PC-3 (cell line): ENCODE results near the gene EMC9. TPM values are rescaled to one million over a fixed set of nuclear protein-coding genes. Genes with fewer than 3 reads are reported as not detected.

Experiments
- ATAC-seq: fragments of 200-7000 bp; cut with Tn5 transposase; 2 replicates; pipeline ENCODE4 v1.9.1; 2020; ENCODE audit warnings: mild to moderate bottlenecking, moderate library complexity
- BruUV-seq: library from RNA; stranded (reverse); fragments of 400-500 nt; replicated peaks from 2 replicates; lab custom pipeline; 2021; lab: Mats Ljungman, UMichigan
- CTCF ChIA-PET: fragments of 300-600 bp; sonication (Branson Sonifier 250); formaldehyde crosslinking; loops from one replicate; lab custom pipeline; 2022; ENCODE audit warnings: antibody characterized with exemption; lab: Charles Lee
- POLR2A ChIA-PET: fragments of 300-600 bp; sonication (Branson Sonifier 250); formaldehyde crosslinking; loops from one replicate; lab custom pipeline; 2022; ENCODE audit warnings: antibody characterized with exemption; ENCODE audit not compliant: unreplicated experiment; lab: Charles Lee
- DNase-seq: peaks from one replicate; pipeline ENCODE4 v3.0.0-alpha.2; 2015
- H2AFZ ChIP-seq: fragments of 300-600 bp; sonication (generic); 2 replicates; pipeline ENCODE4 v1.6.0; 2016; ENCODE audit warnings: antibody characterized with exemption, low read length
- H3F3A ChIP-seq: fragments of 300-600 bp; sonication (generic); one replicate; pipeline ENCODE4 v1.6.0; 2017; ENCODE audit warnings: antibody characterized with exemption, low read length, control low read depth, mild to moderate bottlenecking; ENCODE audit not compliant: unreplicated experiment
- H3K27ac ChIP-seq: fragments of 300-600 bp; sonication (generic); 2 replicates; pipeline ENCODE4 v1.5.1; 2016; ENCODE audit warnings: mild to moderate bottlenecking, low read length
- H3K27me3 ChIP-seq: fragments of 300-600 bp; sonication (generic); 2 replicates; pipeline ENCODE4 v1.6.1; 2016; ENCODE audit warnings: low read length, mixed read lengths
- H3K36me3 ChIP-seq: fragments of 300-600 bp; sonication (generic); 2 replicates; pipeline ENCODE4 v1.6.1; 2016; ENCODE audit warnings: low read depth, mixed run types, low read length, mixed read lengths
- H3K4me1 ChIP-seq: fragments of 300-600 bp; sonication (generic); 2 replicates; pipeline ENCODE4 v1.5.1; 2016; ENCODE audit warnings: low read length; ENCODE audit not compliant: insufficient read depth
- H3K4me2 ChIP-seq: fragments of 300-600 bp; sonication (generic); 2 replicates; pipeline ENCODE4 v1.6.0; 2016; ENCODE audit warnings: low read length
- H3K4me3 ChIP-seq: fragments of 300-600 bp; sonication (generic); 2 replicates; pipeline ENCODE4 v1.5.1; 2016; ENCODE audit warnings: mild to moderate bottlenecking, low read length, mixed read lengths
- H3K79me2 ChIP-seq: fragments of 300-600 bp; sonication (generic); 2 replicates; pipeline ENCODE4 v1.6.1; 2017; ENCODE audit warnings: low read length, mixed read lengths
- H3K9ac ChIP-seq: fragments of 300-600 bp; sonication (generic); 2 replicates; pipeline ENCODE4 v1.6.0; 2016; ENCODE audit warnings: mild to moderate bottlenecking, low read length
- H3K9me2 ChIP-seq: fragments of 300-600 bp; sonication (generic); replicated peaks from 2 replicates; pipeline ENCODE4 v1.6.1; 2016; ENCODE audit warnings: mixed run types, low read length, mixed read lengths
- H3K9me3 ChIP-seq: fragments of 300-600 bp; sonication (generic); 2 replicates; pipeline ENCODE4 v1.6.1; 2016; ENCODE audit warnings: low read length, mixed read lengths
- H4K20me1 ChIP-seq: fragments of 300-600 bp; sonication (generic); 2 replicates; pipeline ENCODE4 v1.6.1; 2016; ENCODE audit warnings: low read length, mixed read lengths
- CTCF ChIP-seq: fragments of 300-600 bp; sonication (generic); conservative IDR thresholded peaks from 2 replicates; pipeline ENCODE4 v1.5.1; 2017; ENCODE audit warnings: antibody characterized with exemption, low read depth, mild to moderate bottlenecking, low read length
- EZH2 ChIP-seq: fragments of 300-600 bp; sonication (generic); IDR thresholded peaks from one replicate; pipeline ENCODE4 v1.6.1; 2017; ENCODE audit warnings: antibody characterized with exemption, mild to moderate bottlenecking, low read length; ENCODE audit not compliant: unreplicated experiment
- EZH2phosphoT487 ChIP-seq: fragments of 300-600 bp; sonication (generic); IDR thresholded peaks from 2 replicates; pipeline ENCODE4 v1.6.1; 2018; ENCODE audit warnings: mild to moderate bottlenecking, antibody characterized with exemption, low read length, borderline replicate concordance
- intact Hi-C: fragments of 100-400 bp; cut with micrococcal nuclease; formaldehyde crosslinking; loops from 2 replicates; pipeline ENCODE4 v1.9.0; 2023
- total RNA-seq: library from RNA; depleted of rRNA; stranded (reverse); fragments of >200 nt; gene quantifications from 2 replicates; pipeline ENCODE4 v1.2.3, GENCODE V29; 2014

Gene EMC9
- total RNA-seq, 1 experiment from 2014 or later: 30.1 TPM

- no peak for TF ChIP-seq CTCF
- TF ChIP-seq EZH2: no peak
- no peak for TF ChIP-seq EZH2phosphoT487
- no TSS peak for BruUV-seq
- Histone ChIP-seq H3F3A (no peaks in the 10 kb centered on the region), H3K9me3 (no peaks in the 10 kb centered on the region), H3K4me2 (no peak overlapping the region), H3K79me2 (peaks cover 8% of the 10 kb centered on the region), H3K9me2 (no peaks in the 10 kb centered on the region), H3K36me3 (peaks cover 15% of the 10 kb centered on the region), H3K9ac (no peak overlapping the region), H4K20me1 (no peaks in the 10 kb centered on the region), H3K27me3 (no peaks in the 10 kb centered on the region), H3K4me3 (no peak overlapping the region), H2AFZ (no peak overlapping the region), H3K27ac (no peak overlapping the region), H3K4me1 (peaks cover 6% of the 10 kb centered on the region)
- ChIA-PET CTCF (no interaction called here), POLR2A (no interaction called here)
- intact Hi-C loops: no loop called here
- DNase-seq (no peak), ATAC-seq (no peak)
These were observed 20.2 kb downstream of the EMC9 start for GRCh38 chr14:24121210-24121609.

DNA sequence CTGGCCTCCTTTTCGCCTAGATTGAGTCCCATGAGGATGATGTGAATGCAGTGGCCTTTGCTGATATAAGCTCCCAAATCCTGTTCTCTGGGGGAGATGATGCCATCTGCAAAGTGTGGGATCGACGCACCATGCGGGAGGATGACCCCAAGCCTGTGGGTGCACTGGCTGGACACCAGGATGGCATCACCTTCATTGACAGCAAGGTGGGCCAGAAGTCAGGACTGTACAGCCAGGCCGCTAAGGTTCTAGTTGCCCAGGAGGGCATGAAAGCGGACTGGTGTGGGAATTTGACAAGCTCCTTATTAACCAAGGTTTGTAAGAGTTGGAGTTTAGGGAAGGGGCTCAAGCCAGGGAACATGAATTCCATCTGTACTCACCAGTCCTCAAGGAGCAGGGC, 21.7 kb downstream of the EMC9 start:
- Histone ChIP-seq H3K4me3 (no peak overlapping the region), H3K27ac (no peak overlapping the region), H3K4me1 (peaks cover 13% of the 10 kb centered on the region), H4K20me1 (no peaks in the 10 kb centered on the region), H3K9ac (no peak overlapping the region), H3K4me2 (no peak overlapping the region), H3K9me3 (no peaks in the 10 kb centered on the region), H3F3A (no peaks in the 10 kb centered on the region), H3K27me3 (no peaks in the 10 kb centered on the region), H3K79me2 (peaks cover 18% of the 10 kb centered on the region), H3K9me2 (no peaks in the 10 kb centered on the region), H2AFZ (no peak overlapping the region), H3K36me3 (peaks cover 15% of the 10 kb centered on the region)
- ATAC-seq (no peak), DNase-seq (no peak)
- TF ChIP-seq CTCF (no peak), EZH2 (no peak), EZH2phosphoT487 (no peak)
- BruUV-seq: no TSS peak
- ChIA-PET POLR2A (no interaction called here), CTCF (no interaction called here)
- intact Hi-C loops: no loop called here

- DNase-seq (no peak), ATAC-seq (no peak)
- H4K20me1 ChIP-seq: no peaks in the 10 kb centered on the region
- H2AFZ ChIP-seq: no peak overlapping the region
- POLR2A ChIA-PET: no interaction called here
- peaks cover 15% of the 10 kb centered on the region for H3K36me3 ChIP-seq
- H3F3A ChIP-seq: no peaks in the 10 kb centered on the region
- BruUV-seq: no TSS peak
- H3K9me2 ChIP-seq: no peaks in the 10 kb centered on the region
- H3K79me2 ChIP-seq: peaks cover 18% of the 10 kb centered on the region
- no peak overlapping the region for H3K4me3 ChIP-seq
- H3K27ac ChIP-seq: no peak overlapping the region
- intact Hi-C loops: no loop called here
- peaks cover 18% of the 10 kb centered on the region for H3K4me1 ChIP-seq
- CTCF ChIA-PET: no interaction called here
- no peak for TF ChIP-seq CTCF
- no peak for TF ChIP-seq EZH2phosphoT487
- TF ChIP-seq EZH2: no peak
- no peaks in the 10 kb centered on the region for H3K27me3 ChIP-seq
- H3K9me3 ChIP-seq: no peaks in the 10 kb centered on the region
- H3K4me2 ChIP-seq: no peak overlapping the region
- no peak overlapping the region for H3K9ac ChIP-seq
These were observed 24.2 kb downstream of the EMC9 start for GRCh38 chr14:24117179-24117578.
